ENCODE results near the gene CYP4B1.

DNA sequence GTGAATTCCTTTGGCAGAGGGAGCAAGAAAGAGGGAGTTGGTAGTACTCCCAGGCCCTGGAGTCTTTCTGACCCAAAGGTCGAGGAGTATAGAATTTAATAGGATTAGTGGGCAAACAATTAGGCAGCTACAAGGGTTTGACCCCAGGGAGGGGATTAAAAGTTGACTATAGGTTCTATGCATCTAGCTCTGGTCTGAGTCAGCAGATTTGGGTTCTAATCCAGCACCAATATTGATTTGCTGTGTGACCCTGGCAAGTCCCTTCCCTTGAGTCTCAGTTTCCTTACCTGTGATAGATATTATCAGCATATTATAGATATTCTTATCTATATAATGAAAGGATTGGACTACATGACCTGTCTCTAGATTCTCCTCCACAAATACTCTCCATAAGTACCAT is 44.9 kb upstream of the CYP4B1 start:
- TF ChIP-seq, protein P1, sequence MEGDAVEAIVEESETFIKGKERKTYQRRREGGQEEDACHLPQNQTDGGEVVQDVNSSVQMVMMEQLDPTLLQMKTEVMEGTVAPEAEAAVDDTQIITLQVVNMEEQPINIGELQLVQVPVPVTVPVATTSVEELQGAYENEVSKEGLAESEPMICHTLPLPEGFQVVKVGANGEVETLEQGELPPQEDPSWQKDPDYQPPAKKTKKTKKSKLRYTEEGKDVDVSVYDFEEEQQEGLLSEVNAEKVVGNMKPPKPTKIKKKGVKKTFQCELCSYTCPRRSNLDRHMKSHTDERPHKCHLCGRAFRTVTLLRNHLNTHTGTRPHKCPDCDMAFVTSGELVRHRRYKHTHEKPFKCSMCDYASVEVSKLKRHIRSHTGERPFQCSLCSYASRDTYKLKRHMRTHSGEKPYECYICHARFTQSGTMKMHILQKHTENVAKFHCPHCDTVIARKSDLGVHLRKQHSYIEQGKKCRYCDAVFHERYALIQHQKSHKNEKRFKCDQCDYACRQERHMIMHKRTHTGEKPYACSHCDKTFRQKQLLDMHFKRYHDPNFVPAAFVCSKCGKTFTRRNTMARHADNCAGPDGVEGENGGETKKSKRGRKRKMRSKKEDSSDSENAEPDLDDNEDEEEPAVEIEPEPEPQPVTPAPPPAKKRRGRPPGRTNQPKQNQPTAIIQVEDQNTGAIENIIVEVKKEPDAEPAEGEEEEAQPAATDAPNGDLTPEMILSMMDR (IDR thresholded peaks at IDR 0.05) = no peak
- no peak for TF ChIP-seq POLR2A (IDR thresholded peaks at IDR 0.05)
